ENCODE measurements around the gene LCN2.

LCN2 gene

GRCh38 chr9:128114326-128115186, 34.7 kb upstream of the LCN2 start:
- DNase-seq (ENCODE audit: low read depth in 2 of 2) = no peak

GRCh38 chr9:128115187-128116103, 33.8 kb upstream of the LCN2 start:
- DNase-seq (ENCODE audit: low read depth in 2 of 2) = no peak

DNA sequence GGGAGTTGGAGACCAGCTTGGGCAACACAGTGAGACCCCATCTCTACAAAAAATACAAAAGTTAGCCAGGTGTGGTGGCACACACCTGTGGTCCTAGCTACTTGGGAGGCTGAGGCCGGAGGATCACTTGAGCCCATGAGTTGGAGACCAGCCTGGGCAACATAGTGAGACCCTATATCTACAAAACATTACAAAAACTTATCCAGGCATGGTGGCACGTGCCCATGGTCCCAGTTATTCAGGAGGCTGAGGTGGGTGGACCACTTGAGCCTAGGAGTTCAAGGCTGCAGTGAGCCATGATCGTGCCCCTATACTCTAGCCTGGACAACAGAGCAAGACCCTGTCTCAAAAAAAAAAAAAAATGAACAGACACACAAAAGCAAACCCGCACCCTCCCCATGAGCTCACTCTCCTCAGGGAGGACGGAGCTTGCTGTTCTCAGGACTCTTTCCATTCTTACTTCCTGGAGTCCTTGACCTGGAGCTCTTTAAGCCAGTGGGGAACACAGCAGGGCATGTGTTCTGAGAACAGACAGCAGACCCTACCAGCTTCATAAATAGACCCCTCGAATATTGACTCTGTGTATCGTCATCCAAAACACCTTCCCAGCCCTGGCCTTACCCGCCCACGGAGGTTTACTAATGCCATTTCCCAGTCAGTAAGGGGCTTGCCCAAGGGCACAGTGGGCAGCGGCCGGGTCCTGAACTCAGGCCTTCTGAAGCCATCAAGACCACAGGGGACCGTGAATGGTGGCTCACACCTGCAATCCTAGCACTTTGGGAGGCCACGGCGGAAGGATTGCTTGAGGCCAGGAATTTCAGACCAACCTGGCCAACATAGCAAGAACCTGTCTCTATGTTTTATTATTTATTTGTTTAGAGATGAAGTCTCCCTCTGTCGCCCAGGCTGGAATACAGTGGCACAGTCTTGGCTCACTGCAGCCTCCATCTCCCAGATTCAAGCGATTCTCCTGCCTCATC, 32.9 kb upstream of the LCN2 start:
- no peak for DNase-seq (ENCODE audit: low read depth in 2 of 2)

DNA sequence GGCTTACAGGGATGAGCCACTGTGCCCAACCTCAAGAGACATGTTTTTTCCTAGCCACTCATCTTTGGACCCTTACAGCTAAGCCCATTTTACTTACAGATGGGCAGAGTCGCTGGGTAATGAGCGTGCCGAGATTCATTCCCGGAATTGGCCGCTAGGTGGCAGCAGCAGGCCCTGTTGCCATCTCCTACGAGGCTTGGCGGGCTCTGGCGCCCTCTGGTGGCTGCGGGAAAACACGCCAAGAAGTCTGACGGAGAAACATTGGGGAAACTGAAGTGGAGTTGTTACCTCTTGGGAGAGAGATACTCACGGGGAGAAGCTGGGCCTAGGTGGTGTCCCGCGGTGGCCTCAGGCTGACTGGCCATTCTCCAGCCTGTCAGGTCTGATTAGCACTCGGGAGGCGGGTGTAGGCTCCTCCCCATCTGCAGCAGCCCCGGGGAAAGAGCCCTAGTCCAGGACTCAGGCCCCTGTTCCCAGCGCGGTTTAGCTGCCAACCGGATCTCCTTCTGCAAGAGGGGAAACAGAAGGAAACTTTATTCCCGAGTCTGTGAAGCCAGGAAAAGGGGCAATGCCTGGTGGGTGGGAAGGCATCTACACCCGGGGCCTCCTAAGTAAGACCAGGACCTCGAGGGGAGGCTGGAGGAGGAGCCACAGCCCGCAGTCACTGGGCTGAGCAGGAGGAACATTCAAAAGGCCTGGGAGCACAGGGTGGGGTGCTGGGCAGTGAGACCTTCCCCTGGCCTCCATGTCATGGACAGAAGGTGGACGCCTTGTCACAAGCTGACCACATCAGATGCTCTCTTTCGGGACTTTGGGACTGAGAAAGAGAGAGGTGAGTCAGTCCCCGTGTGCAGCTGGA, 31.4 kb upstream of the LCN2 start:
- DNase-seq (ENCODE audit: low read depth in 2 of 2) = peak; percentile 85 to 91

DNA sequence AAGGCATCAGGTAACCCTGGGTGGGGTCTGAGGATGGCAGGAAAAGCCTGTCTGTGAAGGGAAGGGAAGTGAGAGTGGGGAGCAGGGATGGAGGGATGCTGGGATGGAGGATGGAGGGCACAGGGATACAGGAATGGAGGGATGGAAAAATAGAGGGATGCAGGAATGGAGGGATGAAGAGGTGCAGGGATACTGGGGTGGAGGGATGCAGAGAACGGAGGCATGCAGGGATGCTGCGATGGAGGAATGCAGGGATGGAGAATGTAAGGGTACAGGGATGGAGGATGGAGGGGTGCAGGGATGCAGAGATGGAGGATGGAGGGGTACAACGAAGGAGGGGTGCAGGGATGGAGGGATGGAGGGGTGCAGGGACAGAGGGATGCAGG, 30.8 kb upstream of the LCN2 start:
- DNase-seq (ENCODE audit: low read depth in 2 of 2) = no peak

DNA sequence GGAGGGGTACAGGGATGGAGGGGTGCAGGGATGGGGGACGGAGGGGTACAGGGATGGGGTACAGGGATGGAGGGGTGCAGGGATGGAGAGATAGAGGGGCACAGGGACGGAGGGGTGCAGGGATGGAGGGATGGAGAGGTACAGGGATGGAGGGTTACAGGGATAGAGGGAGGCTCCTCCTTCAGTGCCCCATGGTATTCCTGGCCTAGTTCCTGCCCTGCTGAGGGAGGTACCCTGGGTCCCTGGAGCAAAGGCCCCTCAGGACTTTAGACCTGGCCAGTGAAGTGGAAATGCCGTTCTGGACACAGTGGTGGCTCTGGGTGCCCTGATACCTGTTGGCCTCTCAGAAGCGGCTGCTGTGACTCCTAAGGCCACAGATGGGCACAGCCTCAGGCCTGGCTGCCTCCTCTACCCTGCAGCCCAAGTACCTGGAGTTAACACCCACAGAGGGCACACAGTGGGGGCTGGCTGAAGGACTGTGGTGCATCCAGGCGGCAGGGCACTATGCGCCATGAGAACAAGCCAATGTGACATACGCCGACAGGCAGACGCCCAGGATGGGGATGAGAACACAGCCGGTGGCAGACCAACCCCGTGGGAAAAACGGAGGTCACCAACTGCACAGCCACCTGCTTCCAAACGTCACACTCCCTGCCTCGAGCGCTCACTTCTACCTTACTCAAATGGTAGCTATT, 30.1 kb upstream of the LCN2 start:
- no peak for DNase-seq (ENCODE audit: low read depth in 2 of 2)

DNA sequence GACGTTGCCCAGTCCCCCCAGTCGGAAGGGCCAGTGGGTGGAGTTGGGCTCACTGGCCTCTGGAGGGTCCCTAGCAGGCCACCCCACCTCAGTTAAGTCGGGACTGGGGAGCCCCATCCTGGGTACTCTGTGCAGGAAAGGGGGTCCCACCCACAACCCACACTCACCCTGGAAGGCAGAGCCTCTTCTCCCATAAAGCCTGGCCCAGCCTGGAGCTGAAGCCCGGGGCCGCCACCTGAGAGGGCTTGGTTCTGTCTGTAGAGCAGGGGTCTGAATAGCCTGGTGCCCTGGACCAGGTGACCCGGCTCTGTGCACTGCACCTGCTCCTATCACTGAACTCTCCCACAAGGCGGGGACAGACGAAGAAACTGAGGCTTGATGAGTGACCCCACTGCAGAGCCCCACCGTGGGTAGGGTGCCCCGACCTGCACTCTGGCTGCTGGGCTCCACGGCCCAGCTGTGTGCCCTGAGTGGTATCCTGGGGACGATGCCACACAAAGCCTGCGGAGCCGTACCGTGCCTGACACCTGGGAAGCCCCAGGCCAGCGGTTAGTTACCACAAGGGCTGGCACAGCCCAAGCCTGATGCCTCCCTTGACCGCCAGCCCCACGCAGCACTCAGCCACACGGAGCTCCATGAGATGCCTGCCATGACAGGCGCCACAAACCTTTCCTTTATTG, 29.1 kb upstream of the LCN2 start:
- no peak for DNase-seq (ENCODE audit: low read depth in 2 of 2)

DNA sequence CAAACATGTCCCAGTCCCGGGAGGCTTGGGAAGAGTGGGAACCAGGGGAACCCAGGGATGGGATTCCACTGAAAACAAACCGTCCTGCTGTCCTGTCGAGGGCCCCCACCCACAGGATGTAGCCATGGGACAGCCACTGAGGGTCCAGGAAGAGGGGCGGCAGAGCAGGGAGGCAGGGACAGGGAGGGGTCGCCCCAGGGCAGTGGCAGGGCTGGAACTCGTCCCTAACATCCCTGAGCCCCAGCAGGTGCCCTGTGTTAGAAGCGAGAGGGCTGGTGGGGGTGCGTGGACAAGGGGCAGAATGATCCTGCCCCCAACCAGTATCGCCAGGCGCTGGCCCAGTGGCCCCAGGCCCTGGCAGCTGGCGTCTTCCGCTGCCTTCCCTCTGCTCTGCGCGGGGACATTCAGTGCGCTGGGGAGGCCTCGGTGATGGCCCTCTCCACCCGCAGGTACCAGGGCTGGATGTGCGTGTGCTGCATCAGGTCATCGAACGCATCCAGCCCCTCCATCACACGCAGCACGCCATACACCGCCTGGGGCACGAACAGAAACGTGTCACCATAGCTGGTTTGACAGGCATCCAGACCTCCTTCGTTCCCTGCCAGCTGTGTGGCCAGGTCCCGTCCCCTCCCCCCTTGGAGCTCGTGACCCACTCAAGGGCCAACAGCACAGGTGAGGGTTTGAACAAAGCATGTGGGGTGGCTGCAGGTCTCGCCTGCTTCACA, 28.4 kb upstream of the LCN2 start:
- no peak for DNase-seq (ENCODE audit: low read depth in 2 of 2)

DNA sequence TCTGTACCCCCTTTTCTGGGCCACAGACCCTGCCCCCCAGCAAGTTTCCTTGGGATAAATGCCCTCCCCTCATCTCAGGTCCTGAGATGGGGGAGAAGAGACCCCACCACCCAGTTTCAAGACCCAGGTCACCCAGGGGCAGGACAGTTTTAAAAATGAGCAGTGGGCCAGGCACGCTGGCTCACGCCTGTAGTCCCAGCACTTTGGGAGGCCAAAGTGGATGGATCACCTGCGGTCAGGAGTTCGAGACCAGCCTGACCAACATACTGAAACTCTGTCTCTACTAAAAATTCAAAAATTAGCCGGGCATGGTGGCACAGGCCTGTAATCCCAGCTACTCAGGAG, 27.8 kb upstream of the LCN2 start:
- DNase-seq (ENCODE audit: low read depth in 2 of 2) = no peak

GRCh38 chr9:128121924-128122808, 27.1 kb upstream of the LCN2 start:
- no peak for DNase-seq (ENCODE audit: low read depth in 2 of 2)

DNA sequence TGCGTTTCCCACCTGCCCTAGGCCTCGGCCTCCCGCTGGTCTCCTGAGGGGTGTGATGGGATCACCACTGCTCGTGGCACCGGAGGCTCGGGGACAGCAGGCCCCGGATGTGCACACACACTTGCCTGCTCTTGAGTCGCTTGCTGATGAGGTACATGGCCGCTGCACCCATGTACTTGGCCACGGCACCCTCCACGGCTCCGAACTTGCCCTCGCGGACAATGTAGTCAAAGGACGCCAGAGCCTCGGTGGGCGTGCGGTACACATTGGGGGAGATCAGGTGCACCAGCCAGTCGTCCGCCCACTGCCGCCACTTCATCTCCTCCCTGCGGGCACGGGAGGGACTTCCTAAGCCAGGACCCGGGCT, 26.5 kb upstream of the LCN2 start:
- DNase-seq (ENCODE audit: low read depth in 2 of 2) = no peak

- DNase-seq (ENCODE audit: low read depth in 2 of 2) = no peak
These were observed 25.7 kb upstream of the LCN2 start for GRCh38 chr9:128123451-128124080.

GRCh38 chr9:128124451-128124850, 24.8 kb upstream of the LCN2 start:
- no peak for DNase-seq (ENCODE audit: low read depth in 2 of 2)

DNA sequence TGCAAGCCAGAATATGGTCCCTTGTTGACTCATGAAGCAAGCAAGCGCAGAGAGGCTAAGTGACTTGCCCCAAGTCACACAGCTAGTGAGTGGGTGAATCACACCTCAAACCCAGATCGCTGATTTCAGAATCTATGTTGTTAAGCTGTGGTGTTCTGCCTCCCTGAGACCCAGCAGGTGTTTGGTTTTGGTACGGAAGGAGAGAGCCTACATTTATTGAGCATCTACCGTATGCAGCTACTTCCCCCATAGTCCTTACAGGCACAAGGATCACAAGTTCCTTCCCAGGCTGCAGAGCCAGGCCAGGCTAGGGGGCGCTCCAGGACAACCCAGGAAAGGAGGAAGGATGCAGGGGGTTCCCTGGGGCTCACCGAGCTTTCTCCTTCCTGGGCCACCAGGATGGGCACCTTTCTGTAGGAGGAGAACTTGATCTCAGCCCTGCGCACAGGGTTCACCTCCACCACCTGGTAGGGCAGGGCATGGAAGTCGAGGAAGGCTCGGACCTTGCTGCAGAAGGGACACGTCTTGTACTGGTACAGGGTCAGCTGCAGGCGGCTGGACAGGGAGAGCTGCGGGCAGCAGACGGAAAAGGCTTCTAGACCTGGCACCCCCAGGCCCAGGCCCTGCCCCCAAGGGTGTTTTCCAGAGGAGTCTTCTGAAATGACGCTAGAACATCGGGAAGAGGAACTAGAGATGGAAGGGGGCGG, 24.2 kb upstream of the LCN2 start:
- DNase-seq (ENCODE audit: low read depth in 2 of 2) = peak; percentile 18 to 20

GRCh38 chr9:128125580-128126354, 23.5 kb upstream of the LCN2 start:
- no peak for DNase-seq (ENCODE audit: low read depth in 2 of 2)

DNA sequence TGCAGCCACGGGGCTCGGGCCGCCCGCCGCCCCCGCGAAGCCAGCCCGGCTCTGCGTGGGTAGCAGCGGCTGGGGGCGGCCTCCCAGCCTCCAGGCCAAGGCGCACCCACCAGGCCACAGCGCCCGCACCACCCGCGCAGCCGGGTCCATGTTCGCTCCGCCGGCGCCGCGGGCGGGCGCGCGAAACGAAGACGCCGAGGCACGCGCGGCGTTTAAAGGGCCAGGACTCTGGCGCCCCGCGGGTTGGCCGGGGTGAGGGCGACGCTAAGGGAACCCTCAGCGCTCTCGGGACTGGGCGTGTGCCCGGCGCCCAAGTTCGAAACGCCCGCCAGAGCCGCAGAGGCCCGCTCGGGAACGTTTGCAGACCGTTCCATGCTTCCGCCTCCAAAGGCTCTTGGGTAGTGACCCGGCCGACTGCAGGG, 21.7 kb upstream of the LCN2 start, which contains the start of gene PTGES2:
TSS of gene PTGES2 (minus strand) at position 162 of the 422 bp plus-strand sequence. CDS start at position 150, 12 bp downstream.
- peak; percentile 71 to 75 for DNase-seq (ENCODE audit: low read depth in 2 of 2)
